KOPT-K1 (cell line): Measurements from ENCODE around the gene TRIM38.
A peak's percentile ranks its signal among the peaks of the same experiment; 100 is the strongest.

ENCODE experiments used
- H3K27ac ChIP-seq: fragments of 200-600 bp; sonication (generic); 2 replicates; pipeline ENCODE4 v1.5.1; 2016; ENCODE audit warnings: antibody characterized with exemption, mild to moderate bottlenecking, low read depth, low read length; ENCODE audit not compliant: poor library complexity, severe bottlenecking
- H3K36me3 ChIP-seq: fragments of 200-600 bp; sonication (generic); 2 replicates; pipeline ENCODE4 v1.5.1; 2017; ENCODE audit warnings: antibody characterized with exemption, mild to moderate bottlenecking, low read length, moderate library complexity; ENCODE audit not compliant: insufficient read depth
- H3K9me3 ChIP-seq: fragments of 200-600 bp; sonication (generic); 2 replicates; pipeline ENCODE4 v1.5.1; 2017; ENCODE audit warnings: antibody characterized with exemption, low read length, mild to moderate bottlenecking; ENCODE audit not compliant: insufficient read depth, poor library complexity, severe bottlenecking

TRIM38 gene

DNA sequence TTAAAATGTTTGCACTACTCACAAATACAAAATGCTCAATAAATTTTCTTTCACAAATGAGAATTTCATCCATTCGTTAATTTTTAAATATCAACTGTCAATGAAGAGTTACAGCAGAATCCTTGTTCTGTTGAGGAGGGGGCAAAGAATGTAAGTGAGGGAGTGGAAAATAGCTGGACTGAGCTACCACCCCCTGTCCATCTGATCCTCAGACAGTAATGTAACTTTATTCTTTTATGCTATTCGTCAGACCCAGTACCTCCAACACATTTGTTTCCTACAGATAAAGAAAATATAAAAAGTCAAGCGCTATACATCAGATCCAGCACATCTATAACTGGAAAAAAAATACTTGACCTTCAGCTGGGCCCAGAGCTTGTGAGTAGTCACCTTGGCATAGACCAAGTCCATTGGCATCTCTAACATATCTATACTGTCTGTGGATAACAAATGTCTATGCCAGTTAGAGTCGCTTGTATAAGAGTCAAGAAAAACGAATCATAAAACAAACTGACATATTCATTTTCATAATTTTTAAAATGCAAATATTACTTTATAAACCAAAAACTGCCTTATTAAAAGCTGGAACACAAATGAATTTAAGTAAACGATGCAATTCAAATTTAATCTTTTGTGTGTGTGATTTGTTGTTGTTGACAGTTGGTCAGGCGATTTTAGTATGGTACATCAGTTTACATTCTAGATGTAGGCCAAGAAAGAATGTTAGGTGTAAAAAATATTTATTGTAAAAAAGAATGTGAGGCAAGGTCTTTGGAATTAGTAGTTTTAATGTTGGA lies 67.5 kb downstream of the TRIM38 start:
- Histone ChIP-seq H3K27ac (peak overlapping the region; percentile 99), H3K9me3 (no peaks in the 10 kb centered on the region), H3K36me3 (no peaks in the 10 kb centered on the region)

GRCh38 chr6:26030716-26031115 lies 68.1 kb downstream of the TRIM38 start:
- no peaks in the 10 kb centered on the region for H3K36me3 ChIP-seq
- H3K27ac ChIP-seq, result peak overlapping the region; percentile 99
- no peaks in the 10 kb centered on the region for H3K9me3 ChIP-seq

GRCh38 chr6:26031151-26031594 lies 68.6 kb downstream of the TRIM38 start:
- no peaks in the 10 kb centered on the region for H3K9me3 ChIP-seq

DNA sequence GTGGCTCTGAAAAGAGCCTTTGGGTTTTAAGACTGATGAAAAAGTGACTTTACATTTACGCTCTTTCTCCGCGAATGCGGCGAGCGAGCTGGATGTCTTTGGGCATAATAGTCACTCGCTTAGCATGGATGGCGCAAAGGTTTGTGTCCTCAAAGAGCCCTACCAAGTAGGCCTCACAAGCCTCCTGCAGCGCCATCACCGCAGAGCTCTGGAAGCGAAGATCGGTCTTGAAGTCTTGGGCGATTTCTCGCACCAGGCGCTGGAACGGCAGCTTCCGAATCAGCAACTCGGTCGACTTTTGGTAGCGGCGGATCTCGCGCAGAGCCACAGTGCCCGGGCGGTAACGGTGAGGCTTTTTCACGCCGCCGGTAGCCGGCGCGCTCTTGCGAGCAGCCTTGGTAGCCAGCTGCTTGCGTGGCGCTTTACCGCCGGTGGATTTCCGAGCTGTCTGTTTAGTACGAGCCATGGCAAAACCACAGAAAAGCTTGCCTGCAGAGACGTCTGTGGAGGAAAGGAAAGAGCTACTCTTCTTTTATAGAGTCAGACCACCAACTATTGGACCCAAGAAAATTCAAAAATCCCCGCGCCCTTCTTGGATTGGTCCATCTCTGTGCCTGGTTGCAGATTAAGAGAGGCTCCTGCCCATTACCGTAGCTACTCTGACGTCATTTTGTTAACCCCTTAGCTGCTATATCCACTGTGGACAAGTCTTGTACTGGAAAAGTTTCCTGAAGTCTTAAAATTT lies 69.2 kb downstream of the TRIM38 start:
- H3K36me3 ChIP-seq, result no peaks in the 10 kb centered on the region
- H3K27ac ChIP-seq, result peak overlapping the region; percentile 99
- no peaks in the 10 kb centered on the region for H3K9me3 ChIP-seq

More at GRCh38 chr6:26031151-26031594, 68.6 kb downstream of the TRIM38 start:
- peak overlapping the region; percentile 99 for H3K27ac ChIP-seq
- no peaks in the 10 kb centered on the region for H3K36me3 ChIP-seq

DNA sequence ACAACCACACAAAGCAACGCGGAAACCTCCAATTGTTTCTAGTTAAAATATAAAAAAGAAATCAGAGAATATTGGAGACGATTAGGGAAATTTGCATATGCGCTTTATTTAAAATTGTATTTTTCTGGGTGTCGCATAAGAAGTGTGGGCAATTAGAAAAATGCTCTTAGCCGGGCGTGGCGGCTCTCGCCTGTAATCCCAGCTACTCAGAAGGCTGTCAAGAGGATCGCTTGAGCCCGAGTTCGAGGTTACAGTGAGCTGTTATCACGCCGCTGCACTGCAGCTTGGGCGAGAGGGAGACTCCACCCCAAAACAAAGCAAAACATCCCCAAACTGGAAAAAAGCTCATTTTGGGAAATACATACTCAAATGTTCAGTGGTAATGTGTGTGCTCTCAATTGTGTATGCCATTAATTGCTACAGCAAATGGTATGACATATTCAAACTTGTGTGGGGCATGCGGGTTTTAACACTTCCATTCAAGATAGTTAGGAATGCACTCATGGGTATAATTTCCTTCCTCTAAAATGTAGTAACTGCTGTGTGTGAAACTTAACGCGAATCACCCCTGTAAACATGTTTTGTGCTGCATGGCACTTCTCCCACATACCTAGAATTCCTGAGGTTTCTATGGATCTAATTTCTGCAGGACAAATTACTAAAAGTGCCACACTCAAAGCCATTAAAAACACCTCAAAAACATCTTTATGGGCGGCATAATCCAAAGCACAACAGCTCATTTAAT lies 69.9 kb downstream of the TRIM38 start:
- H3K27ac ChIP-seq, result peak overlapping the region; percentile 99
- no peaks in the 10 kb centered on the region for H3K36me3 ChIP-seq
- no peaks in the 10 kb centered on the region for H3K9me3 ChIP-seq

GRCh38 chr6:26033085-26033940 lies 70.7 kb downstream of the TRIM38 start:
- H3K36me3 ChIP-seq, result no peaks in the 10 kb centered on the region
- no peaks in the 10 kb centered on the region for H3K9me3 ChIP-seq
- H3K27ac ChIP-seq, result peak overlapping the region; percentile 99

GRCh38 chr6:26033941-26034354 lies 71.3 kb downstream of the TRIM38 start:
- Histone ChIP-seq H3K9me3 (no peaks in the 10 kb centered on the region), H3K36me3 (no peaks in the 10 kb centered on the region), H3K27ac (peak overlapping the region; percentile 99)

DNA sequence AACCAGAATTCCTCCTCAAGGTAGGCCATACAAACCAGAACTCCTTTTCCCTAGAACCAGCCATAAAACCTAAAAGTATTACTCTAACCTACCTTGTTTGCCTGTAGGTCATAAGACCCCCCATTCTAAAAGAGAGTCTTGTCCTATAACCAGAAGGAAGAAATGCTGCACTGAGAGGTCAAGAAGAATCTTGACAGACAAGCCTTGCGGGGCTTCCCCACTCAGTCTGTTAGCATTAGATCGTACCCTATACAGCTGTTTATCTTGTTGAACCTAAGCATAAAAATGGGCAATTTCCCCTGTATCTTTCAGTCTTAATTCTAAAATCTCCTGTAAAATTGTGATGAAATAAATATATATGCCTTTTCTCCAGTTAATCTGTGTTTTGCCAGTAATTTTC lies 72.3 kb downstream of the TRIM38 start:
- H3K27ac ChIP-seq, result peak overlapping the region; percentile 99
- no peaks in the 10 kb centered on the region for H3K36me3 ChIP-seq
- no peaks in the 10 kb centered on the region for H3K9me3 ChIP-seq
